ENCODE measurements around the gene FBXO36. TPM values are rescaled to one million over a fixed set of nuclear protein-coding genes. Genes with fewer than 3 reads are reported as not detected.

Gene FBXO36
- total RNA-seq, 1 experiment from 2014 or later, result 5.2 TPM

DNA sequence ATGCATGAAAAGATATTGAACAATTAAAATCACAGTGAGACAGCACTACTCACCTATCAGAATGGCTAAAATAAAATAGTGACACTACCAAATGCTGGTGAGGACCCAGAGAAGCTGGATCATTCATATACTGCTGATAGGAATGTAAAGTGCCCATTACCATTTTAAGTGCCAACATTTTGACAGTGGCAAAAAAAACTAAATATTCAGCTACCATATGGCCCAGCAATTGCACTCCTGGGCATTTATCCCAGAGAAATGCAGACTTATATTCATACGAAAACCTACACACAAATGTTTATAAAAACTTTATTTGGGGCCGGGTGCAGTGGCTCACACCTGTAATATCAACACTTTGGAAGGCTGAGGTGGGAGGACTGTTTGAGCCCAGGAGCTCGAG lies 47.6 kb downstream of the FBXO36 start:
- no peak for DNase-seq (ENCODE audit: low read depth)

DNA sequence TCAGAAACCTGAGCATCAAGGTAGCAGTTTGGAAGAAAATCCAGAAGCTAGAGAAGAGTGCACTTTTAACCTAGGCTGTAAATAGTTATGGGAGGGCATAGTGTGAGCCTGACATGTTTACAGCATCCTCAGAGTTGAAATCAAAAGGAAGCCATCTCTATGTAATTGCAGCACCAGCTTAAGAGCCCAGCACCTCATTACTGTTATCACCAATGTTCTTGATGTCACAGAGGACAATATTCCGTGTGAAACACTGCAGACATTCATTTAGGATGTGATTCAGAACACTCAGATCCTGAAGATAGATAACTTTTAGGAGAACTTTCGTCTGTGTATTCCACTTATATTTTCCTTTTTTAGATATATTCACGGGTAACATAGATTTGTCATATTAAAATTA lies 48.1 kb downstream of the FBXO36 start:
- no peak for DNase-seq (ENCODE audit: low read depth)

DNA sequence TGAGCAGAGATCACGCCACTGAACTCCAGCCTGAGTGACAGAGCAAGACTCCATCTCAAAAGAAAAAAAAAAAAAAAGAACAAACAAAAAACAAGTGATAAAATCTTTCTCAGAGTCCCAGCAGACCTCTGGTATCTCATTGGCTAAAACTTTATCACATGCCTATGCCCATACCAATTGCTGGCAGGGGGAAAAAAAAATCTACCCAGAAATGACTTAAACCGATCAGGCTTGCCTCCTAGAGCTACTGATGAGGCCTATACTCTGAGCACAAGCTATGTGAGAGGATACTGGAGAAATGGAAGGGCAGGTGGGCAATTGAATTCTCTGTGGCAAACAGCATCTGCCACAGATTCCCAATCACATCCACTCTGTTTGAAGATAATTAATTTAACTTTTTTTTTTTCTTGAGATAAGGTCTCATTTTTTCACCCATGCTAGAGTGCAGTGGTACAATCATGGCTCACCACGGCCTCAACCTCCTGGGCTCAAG lies 49.0 kb downstream of the FBXO36 start:
- DNase-seq (ENCODE audit: low read depth), result no peak

DNA sequence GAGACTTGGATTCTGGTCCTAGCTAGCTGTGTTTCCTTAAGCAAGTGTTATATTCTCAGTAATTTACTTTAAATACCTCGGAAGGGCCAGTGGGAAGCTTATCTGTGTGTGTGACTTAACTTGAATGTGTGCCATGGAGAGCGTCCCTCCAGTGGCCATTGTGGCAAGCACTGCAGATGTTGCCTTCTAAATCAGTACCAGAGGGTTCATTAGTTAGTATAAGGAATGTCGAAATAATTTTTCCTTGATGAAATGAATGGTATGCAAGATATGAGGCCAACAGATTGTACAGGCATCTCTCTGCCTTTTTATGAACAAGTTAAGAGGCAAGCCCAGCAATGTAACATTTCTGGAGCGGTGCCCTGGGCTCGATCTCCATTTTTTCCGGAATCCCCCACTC lies 52.0 kb downstream of the FBXO36 start:
- peak; percentile 23 for DNase-seq (ENCODE audit: low read depth)

DNA sequence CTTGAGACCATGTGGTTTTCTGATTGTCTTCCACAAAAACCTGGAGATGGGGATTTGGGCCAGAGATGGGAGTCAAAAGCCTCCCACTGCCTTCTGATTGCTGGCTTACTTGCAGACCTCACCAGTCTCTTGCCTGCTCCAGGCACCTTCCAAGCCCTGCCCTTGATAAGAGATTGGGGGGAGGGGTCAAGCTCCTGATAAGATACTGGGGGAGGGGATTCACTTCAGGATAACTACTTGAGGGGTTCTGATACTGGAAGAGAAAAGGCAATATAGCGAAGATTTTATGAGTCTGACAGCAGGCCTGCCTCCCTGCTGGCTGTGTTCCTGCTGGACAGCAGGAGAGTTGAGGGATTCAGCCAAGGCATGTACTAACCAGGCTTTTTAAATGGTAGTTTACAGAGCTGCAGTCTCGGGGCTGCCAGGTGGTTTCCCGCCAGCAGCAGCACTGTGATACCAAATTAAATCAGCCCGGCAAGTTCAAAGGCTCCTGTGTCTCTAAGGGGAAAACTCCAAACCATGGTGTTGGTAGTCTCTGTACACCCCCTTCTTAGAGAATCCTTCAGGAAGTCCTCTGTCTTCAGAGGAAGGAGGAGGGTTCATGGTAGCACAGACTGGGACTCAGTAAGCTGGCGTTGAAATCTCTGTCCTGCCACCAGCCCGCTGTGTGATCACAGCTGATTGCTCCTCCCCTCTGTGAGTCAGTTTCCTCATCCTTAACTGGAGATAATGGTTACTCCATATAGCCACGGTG lies 58.3 kb downstream of the FBXO36 start:
- DNase-seq (ENCODE audit: low read depth), result peak; percentile 67

DNA sequence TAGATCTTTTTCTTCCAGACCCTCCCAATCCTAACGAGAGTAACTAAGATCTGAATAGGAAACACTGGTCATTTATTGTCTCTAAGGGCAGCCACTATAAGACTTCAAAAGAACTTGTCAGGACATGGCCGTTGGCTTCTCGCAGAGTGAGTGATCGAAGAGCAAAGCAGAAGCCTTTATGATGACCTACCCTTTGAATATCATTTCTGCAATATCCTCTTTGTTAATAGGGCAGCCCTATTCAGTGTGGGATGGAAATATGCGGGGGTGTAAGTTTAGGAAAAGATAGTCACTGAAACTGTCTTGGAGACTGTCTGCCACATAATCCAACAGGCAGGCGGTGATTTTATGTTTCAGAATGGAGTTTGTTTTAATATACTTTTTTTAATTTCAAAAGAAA lies 70.9 kb downstream of the FBXO36 start:
- no peak for DNase-seq (ENCODE audit: low read depth)

DNA sequence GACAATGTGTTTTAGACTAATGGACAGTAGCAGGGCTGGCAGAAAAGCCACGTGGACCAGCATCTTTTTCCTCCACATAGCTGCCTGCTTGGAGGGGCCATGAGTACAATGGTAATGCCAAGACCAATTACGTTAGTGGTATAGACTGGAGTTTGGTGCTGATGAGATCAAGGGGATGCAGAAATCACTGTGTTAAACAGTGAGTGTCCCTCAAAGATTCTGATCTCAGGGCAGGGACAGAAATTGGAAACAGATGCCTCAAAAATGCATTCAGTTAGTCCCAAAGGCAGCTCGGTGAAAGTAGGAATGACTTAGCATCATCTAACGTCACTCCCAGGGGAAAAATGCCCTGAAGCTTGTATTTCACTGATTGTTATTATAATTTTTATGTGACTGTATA lies 74.0 kb downstream of the FBXO36 start:
- DNase-seq (ENCODE audit: low read depth), result peak; percentile 24

DNA sequence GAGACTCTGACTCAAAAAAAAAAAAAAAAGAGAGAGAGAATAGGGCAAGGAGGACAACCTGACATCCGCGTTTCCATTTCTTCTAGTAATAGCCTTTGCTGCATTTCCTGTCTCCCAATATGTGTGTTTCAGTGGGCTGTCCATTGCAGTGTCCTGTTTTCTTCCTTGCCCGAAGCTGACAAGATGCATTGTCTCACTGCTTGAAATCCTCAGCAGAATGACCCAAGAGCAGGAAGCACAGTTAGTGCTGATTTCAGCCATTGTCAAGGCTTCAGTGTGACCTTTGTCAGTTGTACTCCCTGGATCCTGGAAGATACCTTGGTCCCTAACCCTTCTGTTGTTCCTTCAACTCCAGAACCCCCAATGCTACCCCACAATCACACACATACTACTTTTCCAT lies 75.3 kb downstream of the FBXO36 start:
- no peak for DNase-seq (ENCODE audit: low read depth)

DNA sequence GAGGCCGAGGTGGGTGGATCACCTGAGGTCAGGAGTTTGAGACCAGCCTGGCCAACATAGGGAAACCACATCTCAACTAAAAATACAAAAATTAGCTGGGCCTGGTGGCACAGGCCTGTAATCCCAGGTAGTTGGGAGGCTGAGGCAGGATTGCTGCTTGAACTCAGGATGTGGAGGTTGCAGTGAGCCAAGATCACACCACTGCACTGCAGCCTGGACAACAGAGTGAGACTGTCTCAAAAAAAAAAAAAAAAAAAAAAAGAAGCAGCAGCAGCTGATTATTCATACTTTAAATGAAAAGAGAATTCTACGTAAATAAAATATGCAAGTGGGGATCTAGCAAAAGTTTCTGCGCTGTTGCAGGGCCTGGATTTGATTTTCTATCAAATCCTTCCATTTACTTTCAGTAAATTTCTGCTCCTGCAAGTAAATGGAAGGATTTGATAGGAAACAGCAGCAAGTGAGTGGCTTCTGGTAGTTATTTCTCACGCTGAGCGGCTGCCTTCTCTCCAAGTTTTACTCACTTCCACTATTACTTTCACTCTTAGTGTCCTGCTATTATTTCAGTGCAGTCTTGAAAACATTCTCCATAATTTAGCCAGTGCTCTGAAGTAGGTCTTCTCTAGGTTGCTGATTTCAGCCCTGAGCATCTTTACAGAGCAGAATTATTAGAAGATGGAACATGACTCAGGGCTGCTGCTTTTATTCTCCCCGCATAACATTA lies 78.0 kb downstream of the FBXO36 start:
- no peak for DNase-seq (ENCODE audit: low read depth)

DNA sequence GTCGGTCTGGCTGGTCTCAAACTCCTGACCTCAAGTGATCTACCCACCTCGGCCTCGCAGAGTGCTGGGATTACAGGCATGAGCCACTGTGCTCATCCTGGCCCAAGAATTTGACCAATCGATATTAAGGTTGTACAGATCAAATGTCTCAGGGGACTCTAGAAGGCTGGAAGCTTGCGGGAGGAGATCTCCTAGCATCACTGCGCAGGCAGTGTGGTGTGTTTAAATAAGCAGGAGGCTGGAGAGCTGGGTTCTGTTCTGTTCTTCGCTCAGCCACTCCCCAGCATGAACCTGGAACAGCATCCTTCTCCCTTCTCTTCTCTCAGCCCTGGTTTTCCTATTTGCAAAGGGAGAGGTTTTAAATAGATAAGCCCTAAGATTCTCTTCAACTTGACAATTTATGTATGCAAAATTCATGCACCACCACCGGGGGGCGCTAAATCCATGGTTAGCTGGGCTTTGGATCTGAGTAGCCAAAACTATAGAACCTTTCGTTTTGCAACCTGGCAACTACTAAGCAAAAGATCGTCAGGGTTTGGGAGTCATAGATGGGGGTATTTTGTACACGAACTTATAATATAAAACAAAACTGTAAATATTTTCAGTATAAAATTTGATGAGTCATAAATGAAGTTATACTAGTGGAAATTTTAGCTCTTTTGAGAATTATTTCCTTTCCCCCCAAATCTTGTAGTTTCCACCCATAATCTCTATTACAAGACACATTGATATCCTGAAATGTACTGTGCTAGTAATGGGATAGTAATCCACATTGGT lies 85.8 kb downstream of the FBXO36 start:
- peak; percentile 60 for DNase-seq (ENCODE audit: low read depth)

DNA sequence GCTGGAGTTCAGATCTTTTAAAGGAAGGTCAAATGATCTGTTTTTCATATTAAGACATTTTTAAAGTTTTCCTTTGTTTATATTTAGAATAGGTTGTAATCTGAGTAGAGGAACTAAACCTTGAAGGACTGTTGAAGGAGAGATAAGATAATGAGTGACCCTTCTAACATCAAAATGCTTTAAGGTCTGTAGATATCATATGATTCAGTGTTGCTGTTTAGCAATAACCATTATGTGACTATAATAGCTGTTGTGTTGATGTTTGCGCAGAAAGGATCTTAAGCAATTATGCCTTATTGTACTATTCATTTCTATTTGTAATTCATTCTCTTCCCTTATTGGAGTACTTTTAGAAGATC lies 86.4 kb downstream of the FBXO36 start:
- no peak for DNase-seq (ENCODE audit: low read depth)

DNA sequence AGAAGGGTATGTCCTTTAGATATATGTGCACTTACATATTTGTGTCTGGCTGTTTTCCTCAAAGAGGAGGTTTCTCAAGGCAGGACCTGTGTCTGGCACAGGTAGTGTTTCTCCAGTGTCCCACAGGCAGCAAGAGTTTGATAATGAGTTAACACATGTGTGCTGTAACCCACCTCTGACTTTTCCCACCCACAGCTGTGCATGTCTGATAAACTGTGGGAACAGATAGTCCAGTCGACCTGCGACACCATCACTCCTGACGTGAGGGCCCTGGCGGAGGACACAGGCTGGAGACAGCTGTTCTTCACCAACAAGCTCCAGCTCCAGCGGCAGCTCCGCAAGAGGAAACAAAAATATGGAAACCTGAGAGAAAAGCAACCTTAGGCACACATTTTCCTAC lies 88.2 kb downstream of the FBXO36 start:
- no peak for DNase-seq (ENCODE audit: low read depth)

DNA sequence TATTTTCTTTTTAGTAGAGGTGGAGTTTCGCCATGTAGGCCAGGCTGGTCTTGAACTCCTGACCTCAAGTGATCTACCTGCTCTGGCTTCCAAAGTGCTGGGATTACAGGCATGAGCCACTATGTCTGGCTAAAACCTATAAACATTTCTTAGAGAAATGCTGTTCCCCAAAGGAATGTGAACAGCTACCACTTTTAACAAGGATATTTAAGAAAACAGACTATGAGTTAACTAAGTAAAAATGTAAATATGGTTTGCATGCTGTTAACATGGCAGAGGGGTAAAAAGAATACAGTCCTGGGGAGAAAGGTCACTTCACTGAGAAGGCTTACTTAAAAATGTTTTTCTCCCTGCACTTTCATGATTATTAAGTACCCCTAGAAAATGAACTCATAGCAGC lies 89.3 kb downstream of the FBXO36 start:
- no peak for DNase-seq (ENCODE audit: low read depth)

DNA sequence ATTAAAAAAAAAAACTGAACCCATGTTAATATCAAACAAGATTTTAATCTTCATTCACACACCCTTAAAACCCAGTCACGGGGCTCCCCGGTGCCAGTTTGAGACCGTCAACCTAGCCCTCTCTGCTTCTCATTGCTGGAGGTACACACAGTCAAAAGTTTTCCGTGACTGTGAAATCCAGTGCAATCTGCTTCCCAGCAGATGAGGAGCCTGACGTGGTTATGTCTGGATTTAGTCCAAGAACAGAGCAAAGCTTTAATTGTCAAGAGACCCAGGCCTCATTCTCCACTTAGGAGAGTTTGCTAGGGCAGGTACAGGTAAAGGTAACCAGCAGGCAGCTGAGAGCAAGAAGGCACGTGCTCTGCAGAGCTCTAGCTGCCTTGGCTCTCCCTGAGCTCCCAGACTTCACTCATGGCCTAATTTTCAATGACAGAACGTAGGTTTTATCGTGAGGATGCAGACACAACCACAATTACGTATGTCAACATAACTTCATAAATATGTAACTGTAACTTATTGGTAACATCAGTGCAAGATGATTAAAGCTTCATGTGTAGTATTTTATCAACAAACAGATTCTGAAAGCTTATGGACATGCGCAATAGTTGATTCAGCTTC lies 90.1 kb downstream of the FBXO36 start:
- DNase-seq (ENCODE audit: low read depth), result no peak

DNA sequence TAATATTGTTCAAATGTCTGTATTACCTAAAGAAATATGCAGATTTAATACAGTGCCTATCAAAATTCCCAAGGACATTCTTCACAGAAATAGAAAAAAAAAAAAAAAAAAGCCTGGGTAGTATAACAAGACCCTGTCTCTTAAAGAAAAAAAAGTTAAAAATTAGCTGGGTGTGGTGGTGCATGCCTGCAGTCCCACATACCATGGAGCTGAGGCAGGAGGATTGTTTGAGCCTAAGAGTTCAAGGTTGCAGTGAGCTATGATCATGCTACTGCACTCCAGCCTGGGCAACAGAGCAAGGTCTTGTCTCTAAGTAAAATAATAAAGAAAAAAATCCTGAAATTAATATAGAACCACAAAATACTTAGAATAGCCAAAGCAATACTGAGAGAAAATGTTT lies 94.5 kb downstream of the FBXO36 start:
- DNase-seq (ENCODE audit: low read depth), result no peak

DNA sequence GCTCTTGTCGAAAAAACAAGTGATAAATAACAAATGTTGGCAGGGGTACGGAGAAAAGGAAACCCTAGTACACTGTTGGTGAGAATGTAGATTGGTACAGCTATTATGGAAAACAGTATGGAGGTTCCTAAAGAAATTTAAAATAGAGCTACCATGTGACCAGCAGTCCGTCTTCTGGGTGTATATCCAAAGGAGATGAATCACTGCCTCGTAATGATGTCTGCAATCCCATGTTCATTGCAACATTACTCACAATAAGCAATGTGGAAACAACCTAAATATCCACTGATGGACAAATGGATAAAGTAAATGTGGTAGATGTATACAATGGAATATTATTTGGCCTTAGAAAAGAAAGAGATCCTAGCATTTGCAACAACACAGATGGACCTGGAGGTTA lies 95.8 kb downstream of the FBXO36 start:
- peak; percentile 60 for DNase-seq (ENCODE audit: low read depth)

DNA sequence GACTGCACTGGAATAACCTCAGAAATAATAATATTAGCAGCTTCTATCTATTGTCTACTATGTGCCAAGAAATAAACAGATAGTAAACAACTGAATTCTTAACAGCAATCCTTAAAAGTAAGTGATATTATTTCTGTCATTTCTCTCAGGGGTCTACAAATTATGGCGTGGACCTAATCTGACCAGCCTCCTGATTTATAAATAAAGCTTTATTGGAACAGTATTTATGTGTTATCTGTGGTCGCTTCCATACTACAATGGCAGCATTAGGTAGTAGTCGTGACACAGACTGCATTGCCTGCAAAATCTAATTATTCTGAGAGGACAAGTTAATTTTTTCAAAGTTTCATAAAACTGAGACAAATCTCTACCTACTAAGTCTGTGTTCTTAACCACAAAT lies 97.4 kb downstream of the FBXO36 start:
- no peak for DNase-seq (ENCODE audit: low read depth)

DNA sequence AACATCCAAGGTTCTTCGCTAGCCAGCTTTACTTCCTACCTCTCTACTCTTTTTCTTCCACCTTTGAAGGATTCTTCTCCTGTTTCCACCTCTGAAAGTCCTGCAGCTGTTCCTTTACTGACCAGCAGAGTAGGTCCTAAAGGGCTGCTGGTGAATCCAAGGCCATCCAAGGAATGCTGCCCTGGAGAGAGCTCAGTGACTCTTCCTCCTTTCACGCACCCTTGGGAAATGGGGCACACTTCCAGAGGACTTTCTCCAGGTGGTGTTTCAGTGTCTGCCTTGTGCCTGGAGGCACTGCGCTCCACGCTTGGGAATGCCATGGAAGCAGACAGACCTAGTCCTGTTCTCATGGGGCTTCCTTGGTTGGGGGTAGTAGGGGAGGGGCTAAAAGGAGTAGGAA lies 101.0 kb downstream of the FBXO36 start:
- DNase-seq (ENCODE audit: low read depth), result peak; percentile 10

DNA sequence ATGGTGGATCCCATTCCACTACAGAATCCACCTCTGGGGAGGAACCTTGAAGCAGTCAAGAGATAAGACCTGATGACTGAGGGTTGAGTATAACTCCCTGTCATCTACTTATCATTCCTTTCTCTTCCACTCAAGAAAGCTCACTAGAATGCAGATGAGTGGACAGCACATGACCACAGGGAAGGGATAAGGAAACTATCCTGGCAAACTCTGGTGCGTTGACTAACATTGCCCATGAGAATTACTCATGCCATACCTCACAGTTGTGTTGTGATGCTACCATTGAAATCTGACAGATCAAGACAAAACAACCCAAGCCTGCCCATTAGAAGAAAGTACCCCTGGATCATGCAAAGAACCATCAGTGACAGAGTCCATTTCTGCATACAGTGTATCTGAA lies 119.9 kb downstream of the FBXO36 start:
- DNase-seq (ENCODE audit: low read depth), result no peak

DNA sequence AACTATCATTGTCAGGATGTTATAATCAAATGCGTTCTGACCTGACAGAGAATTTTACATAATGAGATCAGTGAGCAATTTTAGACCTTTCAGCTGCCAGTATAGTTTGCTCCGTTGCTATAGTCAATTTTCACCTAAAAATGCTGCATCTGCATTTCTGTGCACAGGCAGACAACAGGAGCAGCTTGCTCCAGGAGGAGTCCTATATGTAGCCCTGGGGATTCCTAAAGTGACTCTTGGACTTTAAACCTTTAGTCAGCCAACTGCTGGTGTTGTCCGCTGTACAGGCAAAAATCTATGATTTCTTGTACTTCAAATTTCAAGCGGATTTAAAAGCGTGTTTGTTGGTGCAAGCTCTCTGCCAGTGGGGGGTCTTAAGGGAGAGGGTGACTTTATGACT lies 120.7 kb downstream of the FBXO36 start:
- DNase-seq (ENCODE audit: low read depth), result no peak

DNA sequence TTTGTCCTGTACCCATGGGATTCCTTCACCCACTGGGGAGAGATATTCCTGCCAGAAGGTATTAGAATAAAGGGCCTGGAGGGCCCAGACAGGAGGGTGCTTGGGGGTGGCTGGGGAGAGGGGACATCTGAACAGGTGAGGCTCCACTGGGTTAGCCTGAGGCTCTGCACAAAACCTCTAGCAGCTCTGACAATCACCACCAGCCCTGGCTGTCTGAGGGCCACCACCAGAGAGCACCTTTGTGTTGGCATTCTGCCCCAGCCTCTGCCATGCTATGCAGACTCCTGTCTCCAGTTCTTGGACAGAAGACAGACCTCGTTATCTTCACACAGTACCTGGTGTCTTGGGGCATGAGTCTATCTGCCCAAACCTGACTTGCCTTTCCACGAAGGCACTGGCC lies 121.2 kb downstream of the FBXO36 start:
- DNase-seq (ENCODE audit: low read depth), result no peak

DNA sequence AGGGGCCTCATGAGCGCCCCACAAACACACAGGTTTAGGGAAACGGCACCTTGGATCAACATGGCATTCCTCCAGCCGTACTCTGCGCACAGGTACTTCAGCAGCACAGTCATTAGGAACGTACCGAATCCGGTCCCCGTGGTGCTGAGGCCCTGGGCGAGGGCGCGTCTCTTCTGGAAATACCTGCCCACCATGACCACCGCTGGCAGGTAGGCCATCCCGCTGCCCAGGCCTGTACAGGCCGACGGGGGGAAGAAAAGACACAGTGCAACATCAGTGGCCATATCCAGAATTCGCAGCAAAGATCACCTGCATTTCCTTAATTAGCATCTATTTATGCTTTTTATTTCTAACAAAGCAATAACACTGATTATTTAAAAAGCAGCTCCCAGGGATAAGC lies 124.2 kb downstream of the FBXO36 start:
- DNase-seq (ENCODE audit: low read depth), result no peak

Measured in RPMI7951 (cell line).